ENCODE measurements around the gene TM4SF1. TPM values are rescaled to one million over a fixed set of nuclear protein-coding genes. Genes with fewer than 3 reads are reported as not detected.

Gene TM4SF1
- total RNA-seq, 2 donors from 2014 or later, result 92.0 to 142 TPM

GRCh38 chr3:149332227-149332765 is 45.2 kb downstream of the TM4SF1 start:
- WGBS, result 8% methylated on average over 1 of the region's 1 CpG
- no peak overlapping the region for H3K4me3 ChIP-seq
- intact Hi-C loops (cut with DNase I), result no loop called here

GRCh38 chr3:149331396-149331795 is 46.1 kb downstream of the TM4SF1 start:
- no peaks in the 10 kb centered on the region for H3K9me3 ChIP-seq
- H3K4me1 ChIP-seq (replicated peaks), result peaks cover 3% of the 10 kb centered on the region
- H3K27me3 ChIP-seq (replicated peaks; ENCODE audit: insufficient read depth), result no peaks in the 10 kb centered on the region
- no peaks in the 10 kb centered on the region for H3K36me3 ChIP-seq
- intact Hi-C loops (cut with DNase I), result no loop called here
- H3K27ac ChIP-seq, result no peak overlapping the region
- TF ChIP-seq POLR2A (IDR thresholded peaks at IDR 0.05) (no peak), POLR2AphosphoS5 (IDR thresholded peaks at IDR 0.05) (no peak), CTCF (IDR thresholded peaks at IDR 0.05) (no peak)
- WGBS, result 89% methylated on average over 2 of the region's 2 CpGs
- no peak overlapping the region for H3K4me3 ChIP-seq
- no peak for DNase-seq (ENCODE audit: low spot score)

More at GRCh38 chr3:149332227-149332765, 45.2 kb downstream of the TM4SF1 start:
- Histone ChIP-seq H3K27ac (no peak overlapping the region), H3K4me1 (replicated peaks) (peaks cover 3% of the 10 kb centered on the region), H3K27me3 (replicated peaks; ENCODE audit: insufficient read depth) (no peaks in the 10 kb centered on the region), H3K9me3 (no peaks in the 10 kb centered on the region), H3K36me3 (no peaks in the 10 kb centered on the region)
- DNase-seq (ENCODE audit: low spot score), result no peak
- TF ChIP-seq POLR2AphosphoS5 (IDR thresholded peaks at IDR 0.05) (no peak), CTCF (IDR thresholded peaks at IDR 0.05) (no peak), POLR2A (IDR thresholded peaks at IDR 0.05) (no peak)

GRCh38 chr3:149330609-149331331 is 46.7 kb downstream of the TM4SF1 start:
- Histone ChIP-seq H3K4me3 (no peak overlapping the region), H3K36me3 (no peaks in the 10 kb centered on the region), H3K27me3 (replicated peaks; ENCODE audit: insufficient read depth) (no peaks in the 10 kb centered on the region), H3K9me3 (no peaks in the 10 kb centered on the region), H3K27ac (no peak overlapping the region), H3K4me1 (replicated peaks) (peaks cover 3% of the 10 kb centered on the region)
- DNase-seq (ENCODE audit: low spot score), result no peak
- 91% methylated on average over 2 of the region's 2 CpGs for WGBS
- no peak for TF ChIP-seq POLR2AphosphoS5 (IDR thresholded peaks at IDR 0.05)
- no peak for TF ChIP-seq CTCF (IDR thresholded peaks at IDR 0.05)
- no peak for TF ChIP-seq POLR2A (IDR thresholded peaks at IDR 0.05)
- intact Hi-C loops (cut with DNase I), result no loop called here

GRCh38 chr3:149327156-149327555 is 50.3 kb downstream of the TM4SF1 start:
- intact Hi-C loops (cut with DNase I), result no loop called here
- Histone ChIP-seq H3K4me1 (replicated peaks) (no peaks in the 10 kb centered on the region), H3K4me3 (no peak overlapping the region), H3K27ac (no peak overlapping the region), H3K9me3 (no peaks in the 10 kb centered on the region), H3K27me3 (replicated peaks; ENCODE audit: insufficient read depth) (no peaks in the 10 kb centered on the region), H3K36me3 (no peaks in the 10 kb centered on the region)
- WGBS, result 65% methylated on average over 2 of the region's 2 CpGs
- no peak for DNase-seq (ENCODE audit: low spot score)
- TF ChIP-seq CTCF (IDR thresholded peaks at IDR 0.05) (no peak), POLR2A (IDR thresholded peaks at IDR 0.05) (no peak), POLR2AphosphoS5 (IDR thresholded peaks at IDR 0.05) (no peak)

- Histone ChIP-seq H3K27ac (no peak overlapping the region), H3K9me3 (no peaks in the 10 kb centered on the region), H3K4me3 (no peak overlapping the region), H3K27me3 (replicated peaks; ENCODE audit: insufficient read depth) (no peaks in the 10 kb centered on the region), H3K36me3 (no peaks in the 10 kb centered on the region), H3K4me1 (replicated peaks) (no peaks in the 10 kb centered on the region)
- no peak for DNase-seq (ENCODE audit: low spot score)
- intact Hi-C loops (cut with DNase I), result no loop called here
- TF ChIP-seq POLR2A (IDR thresholded peaks at IDR 0.05) (no peak), CTCF (IDR thresholded peaks at IDR 0.05) (no peak), POLR2AphosphoS5 (IDR thresholded peaks at IDR 0.05) (no peak)
Observed at GRCh38 chr3:149325581-149325980, 51.9 kb downstream of the TM4SF1 start.

Data from prostate gland (tissue), 2 donors.